NCI-H446 (cell line): Measurements from ENCODE around the gene ZSCAN25.
"Not testable (repeated sequence)": the region's sequence is repeated elsewhere in the genome, so short reads cannot be mapped to it uniquely, and the experiment has no call there.

ENCODE experiments used
- DNase-seq, 2 experiments: peaks; one replicate each; lab custom pipeline; 2025; lab: John Stamatoyannopoulos, UW

ZSCAN25 gene

DNA sequence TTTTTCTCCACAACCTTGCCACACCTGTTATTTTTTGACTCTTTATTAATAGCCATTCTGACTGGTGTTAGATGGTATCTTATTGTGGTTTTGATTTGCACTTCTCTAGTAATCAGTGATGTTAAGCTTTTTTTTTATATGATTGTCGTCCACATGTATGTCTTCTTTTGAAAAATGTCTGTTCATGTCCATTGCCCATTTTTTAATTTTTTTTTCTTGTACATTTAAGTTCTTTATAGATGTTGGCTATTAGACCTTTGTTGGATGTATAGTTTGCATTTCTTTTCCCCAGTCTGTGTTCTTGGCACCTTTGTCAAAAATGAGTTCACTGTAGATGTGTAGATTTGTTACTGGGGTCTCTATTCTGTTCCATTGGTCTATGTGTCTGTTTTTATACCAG lies 28.8 kb downstream of the ZSCAN25 start:
- no peak for DNase-seq

DNA sequence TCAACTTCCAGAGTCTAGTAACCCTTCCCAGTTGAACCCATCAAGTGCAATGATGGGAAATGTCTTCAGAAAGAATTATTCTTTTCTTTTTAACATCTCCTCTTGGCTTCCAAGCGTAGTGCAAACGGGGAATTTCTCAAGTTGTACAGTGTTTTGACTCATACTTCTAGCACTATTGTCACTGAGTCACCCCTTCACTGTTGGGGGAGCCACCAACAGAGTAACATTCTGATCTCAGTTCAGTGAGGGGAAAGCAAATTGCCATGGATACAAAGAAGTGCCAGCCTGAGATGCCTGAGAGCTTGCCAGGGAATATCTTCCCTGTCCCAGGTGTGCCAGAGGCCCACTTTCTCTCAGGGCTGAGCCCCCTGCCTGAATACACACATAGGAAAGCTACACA lies 32.1 kb downstream of the ZSCAN25 start:
- no peak for DNase-seq

DNA sequence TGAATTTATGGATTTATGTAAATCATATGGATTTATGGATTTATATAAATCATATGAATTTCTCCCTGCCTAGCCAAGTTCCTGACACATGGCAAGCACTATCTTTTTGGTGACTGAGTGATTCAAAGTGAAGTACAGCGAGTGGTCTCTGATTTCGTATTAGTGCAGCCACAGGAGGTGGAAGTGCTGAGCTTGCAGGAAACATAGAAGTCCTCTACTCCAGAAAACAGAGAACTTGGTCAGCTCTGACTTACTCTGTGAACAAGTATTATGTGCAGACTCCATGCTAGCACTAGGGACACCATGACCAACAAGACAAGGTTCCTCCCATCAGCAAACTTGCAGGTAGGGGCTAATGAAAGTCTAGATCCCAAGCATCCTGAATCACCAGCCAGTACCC lies 34.5 kb downstream of the ZSCAN25 start:
- no peak for DNase-seq

DNA sequence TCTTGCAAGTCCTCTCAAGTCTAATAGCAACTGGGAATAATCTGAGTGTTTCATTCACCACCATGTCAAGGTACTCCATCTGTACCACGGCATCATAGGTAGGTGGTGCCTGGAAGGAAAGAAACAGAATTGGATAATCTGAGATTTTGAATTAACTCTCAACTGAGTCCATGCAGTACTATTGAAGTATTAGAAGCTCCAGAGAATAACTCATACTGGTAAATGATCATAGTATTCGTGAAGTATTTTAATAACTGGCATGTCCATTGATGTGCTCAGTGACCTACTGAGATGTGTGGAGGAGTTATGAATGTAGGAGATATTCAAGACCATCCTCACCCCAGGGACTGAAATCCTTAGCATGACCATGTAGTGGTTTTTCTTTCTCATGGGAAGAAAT lies 35.9 kb downstream of the ZSCAN25 start:
- DNase-seq: no peak

DNA sequence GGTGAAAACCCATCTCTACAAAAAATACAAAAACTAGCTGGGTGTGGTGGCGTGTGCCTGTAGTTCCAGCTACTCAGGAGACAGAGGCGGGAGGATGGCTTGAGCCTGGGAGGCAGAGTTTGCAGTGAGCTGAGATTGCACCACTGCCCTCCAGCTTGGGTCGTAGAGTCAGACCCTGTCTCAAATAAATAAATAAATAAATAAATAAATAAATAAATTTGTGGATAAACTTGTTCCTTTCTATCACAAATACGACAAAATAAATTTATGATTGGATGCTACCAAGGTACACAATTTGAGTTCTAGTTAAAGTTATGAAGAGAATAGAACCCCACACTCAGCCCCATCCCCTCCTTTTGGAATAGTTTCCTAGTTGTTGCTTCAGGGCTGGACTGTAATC lies 36.5 kb downstream of the ZSCAN25 start:
- DNase-seq: not testable (repeated sequence)

DNA sequence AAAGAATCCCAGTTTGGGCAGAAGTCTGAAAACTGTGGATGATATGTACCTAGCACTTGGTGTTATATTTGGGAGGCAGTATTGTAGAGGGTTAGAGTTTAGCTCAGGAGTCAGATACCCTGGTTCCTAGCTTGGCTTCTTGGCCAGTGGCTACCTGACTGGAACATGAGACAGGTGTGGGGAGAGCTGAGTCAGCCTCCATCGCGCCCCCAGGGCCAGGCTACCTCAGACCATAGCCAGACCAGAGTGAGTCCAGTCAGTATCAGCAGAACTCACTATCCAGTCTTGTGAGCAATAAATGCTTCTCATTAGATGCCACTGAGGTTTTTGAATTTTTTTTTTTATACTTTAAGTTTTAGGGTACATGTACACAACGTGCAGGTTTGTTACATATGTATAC lies 37.0 kb downstream of the ZSCAN25 start:
- no peak for DNase-seq

DNA sequence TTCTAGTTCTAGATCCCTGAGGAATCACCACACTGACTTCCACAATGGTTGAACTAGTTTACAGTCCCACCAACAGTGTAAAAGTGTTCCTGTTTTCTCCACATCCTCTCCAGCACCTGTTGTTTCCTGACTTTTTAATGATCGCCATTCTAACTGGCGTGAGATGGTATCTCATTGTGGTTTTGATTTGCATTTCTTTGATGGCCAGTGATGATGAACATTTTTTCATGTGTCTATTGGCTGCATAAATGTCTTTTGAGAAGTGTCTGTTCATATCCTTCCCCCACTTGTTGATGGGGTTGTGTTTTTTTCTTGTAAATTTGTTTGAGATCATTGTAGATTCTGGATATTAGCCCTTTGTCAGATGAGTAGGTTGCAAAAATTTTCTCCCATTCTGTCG lies 37.9 kb downstream of the ZSCAN25 start:
- not testable (repeated sequence) for DNase-seq

DNA sequence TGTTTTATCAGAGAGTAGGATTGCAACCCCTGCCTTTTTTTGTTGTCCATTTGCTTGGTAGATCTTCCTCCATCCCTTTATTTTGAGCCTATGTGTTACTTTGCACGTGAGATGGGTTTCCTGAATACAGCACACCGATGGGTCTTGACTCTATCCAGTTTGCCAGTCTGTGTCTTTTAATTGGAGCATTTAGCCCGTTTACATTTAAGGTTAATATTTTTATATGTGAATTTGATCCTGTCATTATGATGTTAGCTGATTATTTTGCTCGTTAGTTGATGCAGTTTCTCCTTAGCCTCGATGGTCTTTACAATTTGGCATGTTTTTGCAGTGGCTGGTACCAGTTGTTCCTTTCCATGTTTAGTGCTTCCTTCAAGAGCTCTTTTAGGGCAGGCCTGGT lies 41.1 kb downstream of the ZSCAN25 start:
- not testable (repeated sequence) for DNase-seq

DNA sequence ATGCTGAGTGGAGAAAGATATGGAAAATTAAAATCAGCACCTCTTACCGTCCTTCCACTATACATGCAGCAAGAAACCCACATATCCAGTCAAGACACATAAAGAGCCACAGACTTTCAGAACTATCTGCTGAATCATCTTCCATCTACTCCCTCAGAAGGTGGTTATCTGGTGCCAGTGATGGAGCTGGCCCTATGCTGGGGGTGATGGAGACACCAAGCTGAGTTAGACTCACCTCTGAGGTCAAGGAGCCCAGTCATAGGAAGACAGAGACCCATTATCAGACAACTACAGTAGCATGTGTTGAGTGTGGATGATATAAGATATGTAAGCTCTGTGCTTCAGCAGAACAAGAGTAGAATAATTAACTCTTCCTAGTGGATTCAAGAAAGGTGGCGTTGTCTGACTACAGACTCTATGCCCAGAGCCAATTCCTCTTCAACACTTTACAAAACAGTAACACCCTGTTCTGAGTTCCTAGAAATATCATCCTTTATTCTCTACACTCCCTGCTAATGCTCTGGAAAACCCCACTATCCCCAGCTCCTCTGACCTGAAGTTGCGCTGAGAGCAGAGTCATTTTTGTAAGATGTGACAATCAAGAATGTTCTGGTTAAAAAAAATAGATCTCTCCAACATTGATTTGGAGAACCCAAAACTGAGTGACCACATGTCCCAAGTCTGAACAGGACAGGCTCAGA lies 48.7 kb downstream of the ZSCAN25 start:
- no peak for DNase-seq

DNA sequence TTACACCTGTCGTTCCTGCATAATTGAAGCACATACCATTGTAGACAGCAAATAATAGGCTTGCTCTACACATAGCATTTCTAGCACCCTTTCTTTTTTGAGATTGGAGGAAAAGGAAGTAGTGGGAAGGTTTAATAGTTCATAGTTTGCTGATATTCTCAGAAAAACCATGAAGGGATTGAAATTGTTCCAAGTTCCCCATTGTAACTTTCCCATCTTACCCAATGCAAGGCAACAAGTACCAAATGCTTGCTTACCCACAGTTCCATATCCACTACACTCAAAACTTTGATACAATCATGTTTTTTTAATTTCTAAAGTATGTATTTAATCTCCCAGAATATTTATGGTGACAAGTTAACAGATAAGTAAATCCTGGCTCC lies 49.3 kb downstream of the ZSCAN25 start:
- no peak for DNase-seq

DNA sequence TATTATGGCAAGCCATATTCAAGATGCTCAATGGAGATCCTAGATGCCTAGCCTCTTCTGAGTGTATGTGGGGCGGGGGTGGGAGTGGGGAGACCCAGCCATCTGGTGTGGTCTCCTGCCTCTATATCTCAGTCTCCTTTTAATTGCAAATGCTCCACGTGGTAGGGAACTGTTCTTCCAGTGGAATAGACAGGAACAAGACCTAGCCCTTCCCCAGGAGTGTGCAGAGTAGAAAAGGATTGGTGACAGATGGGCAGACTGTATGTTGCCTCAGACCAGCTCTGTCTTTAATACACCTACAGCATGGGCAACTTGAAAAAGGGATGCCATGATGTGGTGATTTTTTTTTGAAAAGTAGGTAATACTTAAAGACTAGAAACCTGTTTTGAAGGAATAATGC lies 50.4 kb downstream of the ZSCAN25 start:
- DNase-seq: no peak

DNA sequence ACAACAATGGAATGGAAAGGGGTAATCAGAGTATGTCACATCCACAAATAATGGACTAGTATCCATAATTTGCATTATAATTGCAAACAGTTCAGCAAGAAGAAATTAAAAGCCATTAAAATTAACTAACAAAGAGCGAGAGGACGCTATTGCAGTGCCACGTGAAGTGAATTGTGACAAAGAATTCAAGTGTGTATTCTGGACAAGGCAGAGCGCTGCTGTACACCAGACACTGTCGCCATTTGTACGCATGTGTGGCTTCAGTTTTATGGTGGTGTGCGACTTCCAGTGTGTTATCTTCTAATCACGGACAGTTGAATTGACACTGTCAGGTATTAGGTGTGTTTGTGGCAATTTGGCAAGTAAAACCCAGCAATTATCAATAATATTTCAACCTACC lies 51.8 kb downstream of the ZSCAN25 start:
- no peak for DNase-seq

DNA sequence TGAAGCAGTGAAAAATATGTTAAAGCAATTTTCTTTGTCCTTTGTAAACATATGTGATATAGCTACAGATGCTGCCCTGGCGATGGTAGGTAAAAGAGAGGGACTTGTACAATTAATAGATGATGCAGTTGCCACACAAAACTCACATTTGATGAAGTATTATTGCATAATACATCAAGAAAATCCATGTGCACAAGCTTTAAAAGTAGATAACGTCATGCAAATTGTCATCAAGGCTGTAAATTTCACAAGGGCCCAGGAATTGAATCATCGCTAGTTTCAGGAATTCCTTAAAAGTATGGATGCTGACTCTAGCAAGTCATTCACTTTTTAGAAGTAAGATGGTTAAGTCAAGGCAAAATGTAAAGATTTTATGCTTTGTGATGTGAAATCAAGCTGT lies 53.0 kb downstream of the ZSCAN25 start:
- DNase-seq: no peak

DNA sequence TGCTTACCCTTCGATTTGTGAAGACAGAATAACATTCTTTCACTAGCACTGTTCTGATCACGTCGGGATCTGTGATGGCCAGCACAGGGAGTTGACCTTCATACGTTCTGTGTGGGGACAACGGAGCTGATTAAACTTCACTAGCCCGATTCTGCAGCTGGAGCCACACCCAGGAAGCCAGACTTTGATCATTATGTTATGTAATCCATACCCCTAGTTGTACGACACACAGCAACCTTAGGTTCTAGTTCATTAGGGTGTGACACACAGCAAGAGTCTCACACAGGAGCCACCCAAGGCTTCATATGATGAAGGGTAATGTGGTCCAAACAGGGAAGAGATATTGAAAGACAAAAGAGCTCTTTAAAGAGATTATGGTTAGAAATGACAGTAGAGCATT lies 55.8 kb downstream of the ZSCAN25 start:
- no peak for DNase-seq

DNA sequence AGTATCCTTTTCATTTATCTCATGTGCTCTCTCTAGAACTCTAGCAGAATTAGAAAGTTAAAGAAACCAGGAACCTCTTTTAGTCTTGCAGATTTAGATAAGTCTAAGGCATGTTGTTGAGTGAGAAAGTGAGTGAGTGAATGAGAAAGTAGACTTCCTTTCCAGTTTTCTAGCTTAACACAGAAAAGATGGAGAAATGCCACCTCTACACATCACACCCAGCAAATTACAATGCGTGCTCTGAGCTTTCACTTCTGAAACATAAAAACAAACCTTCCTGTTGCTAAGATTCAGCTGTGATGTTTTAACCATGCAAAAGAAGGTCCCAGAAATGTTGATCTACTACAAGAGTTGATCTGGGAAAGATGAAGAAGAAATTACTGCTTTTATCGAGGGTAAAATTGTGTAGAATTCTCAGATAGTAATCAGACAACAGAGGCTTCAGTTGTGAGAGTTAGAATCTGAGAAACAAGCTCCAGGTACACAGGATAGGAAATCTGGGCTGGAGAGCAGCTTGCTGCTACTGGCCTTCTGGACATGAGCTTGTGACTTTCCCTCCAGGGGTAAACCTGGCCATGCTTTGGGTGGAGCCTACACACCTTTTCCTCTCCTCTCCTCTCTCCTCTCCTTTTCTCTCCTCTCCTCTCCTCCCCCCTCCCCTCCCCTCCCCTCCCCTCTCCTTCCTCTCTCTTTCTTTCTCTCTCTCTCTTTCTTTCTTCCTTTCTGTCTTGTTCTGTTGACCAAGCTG lies 58.4 kb downstream of the ZSCAN25 start:
- no peak for DNase-seq

DNA sequence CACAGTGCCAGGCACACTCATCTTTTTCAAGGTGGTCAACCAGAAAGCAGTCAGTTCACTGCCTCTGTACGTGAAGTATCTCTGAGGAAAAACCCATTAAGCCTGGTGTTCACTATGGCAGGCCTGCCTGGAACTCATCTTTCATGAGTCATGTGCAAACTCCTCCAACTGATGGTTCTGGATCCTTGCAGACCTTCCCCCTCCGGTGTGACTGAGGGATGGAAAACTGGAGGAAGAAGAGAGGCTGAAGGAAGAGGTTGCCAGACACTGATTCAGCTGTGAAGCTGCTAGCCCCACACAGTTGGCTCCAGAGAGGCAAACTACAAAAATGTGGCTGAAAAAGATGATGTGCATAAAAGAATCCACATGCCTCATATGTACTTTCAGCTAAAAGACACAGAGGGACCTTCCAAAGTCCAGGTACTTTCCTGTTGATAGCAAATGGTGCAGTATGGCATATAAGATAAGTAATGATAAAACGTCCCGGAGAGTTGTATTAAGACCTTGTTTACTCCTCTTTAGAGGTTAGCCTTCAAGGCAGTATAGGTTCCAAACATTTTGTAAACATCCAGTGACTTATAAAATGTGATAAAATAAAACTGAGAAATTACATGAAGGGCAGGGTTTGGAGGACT lies 60.4 kb downstream of the ZSCAN25 start:
- no peak for DNase-seq

DNA sequence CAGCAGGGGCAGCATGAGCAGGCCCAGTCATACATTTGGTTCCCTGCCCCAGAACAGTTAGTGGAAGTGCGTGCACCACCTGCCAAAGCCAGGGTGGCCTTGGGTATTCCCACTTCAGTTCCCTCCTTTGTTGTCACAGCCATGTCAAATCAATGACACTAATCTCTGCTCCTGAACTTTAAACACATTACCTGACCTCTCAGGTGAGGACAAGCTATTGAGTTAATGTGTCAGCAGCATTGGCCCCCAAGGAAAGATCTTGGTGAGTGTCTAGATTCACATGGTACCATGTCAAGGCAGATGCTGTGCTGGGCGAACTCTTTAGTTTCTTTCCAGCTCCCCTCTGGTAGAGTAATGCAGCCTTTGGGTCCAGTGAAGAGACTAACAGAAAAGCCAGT lies 60.9 kb downstream of the ZSCAN25 start:
- DNase-seq: no peak

DNA sequence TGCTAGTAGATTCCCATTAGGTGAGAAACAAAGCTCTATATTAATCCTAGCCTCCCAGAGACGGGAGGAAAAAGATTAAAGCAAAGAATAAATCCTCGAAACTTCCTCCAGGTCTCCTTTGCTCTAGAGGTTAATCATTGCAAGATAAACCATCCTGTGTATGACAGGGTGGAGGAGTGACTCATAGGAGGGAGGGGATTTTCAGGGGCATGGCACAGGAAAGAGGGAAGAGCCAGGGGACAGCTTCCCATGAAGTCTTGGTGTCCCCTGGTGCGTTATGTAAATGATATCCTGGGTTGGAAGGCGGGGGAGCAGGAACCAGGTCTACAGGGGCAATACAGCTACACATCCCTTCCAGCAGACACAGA lies 62.3 kb downstream of the ZSCAN25 start:
- no peak for DNase-seq

DNA sequence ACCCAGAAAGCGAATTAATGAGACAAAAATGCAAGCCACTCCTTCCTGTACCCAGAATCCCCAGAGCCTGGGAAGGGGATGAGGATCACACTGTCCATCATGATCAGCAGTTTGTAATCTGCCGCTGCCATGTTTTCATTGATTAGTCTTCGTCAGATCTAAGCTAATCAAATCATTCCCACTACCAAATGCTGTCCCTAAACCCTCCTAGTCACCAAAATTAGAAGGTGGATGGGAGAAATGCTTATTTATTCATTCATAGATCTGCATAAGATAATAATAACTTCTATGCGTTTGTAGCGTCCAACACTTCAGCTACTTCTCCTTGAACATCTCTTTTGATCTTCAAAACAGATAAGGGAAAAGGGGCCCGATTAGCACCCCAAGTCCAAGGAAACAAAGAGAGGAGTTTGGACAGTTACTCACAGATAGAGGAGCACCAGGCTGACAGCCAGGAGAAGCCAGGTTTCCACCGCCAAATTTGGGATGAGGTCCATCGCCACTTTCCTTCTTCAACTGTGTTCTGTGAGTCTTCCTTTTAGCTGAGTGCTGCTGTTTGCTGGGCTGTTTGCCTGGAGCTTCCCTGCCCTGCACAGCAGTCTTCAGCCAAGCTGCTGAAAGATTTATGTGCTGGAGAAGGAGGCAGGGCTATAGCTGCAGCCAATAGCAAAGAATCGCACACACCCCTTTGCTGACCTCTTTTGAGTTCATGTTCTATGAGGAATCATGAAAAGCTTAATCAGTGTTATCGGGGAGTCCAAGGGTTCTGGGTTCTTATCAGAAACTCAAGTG lies 62.9 kb downstream of the ZSCAN25 start, which contains the start of gene CYP3A5:
TSS of gene CYP3A5 (minus strand) at position 597 of the 792 bp plus-strand sequence. CDS start at position 497, 100 bp downstream.
- DNase-seq: peak; percentile 29 to 73
